Fibroblast of mammary gland (primary cell): ENCODE data around the gene PPCS.

Source experiments
- DNase-seq: peaks from one replicate; pipeline ENCODE4 v3.0.0-alpha.2; 2010; ENCODE audit warnings: low read depth
- H3K4me3 ChIP-seq: 2 replicates; pipeline ENCODE4 v1.5.1; 2011; ENCODE audit warnings: low read depth, mild to moderate bottlenecking, low read length, moderate library complexity; ENCODE audit not compliant: control insufficient read depth
- CTCF ChIP-seq: conservative IDR thresholded peaks from 2 replicates; pipeline ENCODE4 v1.5.1; 2011; ENCODE audit warnings: low read depth, low read length, inconsistent platforms; ENCODE audit not compliant: control insufficient read depth, insufficient read depth

PPCS gene

GRCh38 chr1:42456010-42456753, at the start of gene PPCS, which contains the start of gene ZMYND12:
Gene PPCS, plus strand, starts transcription at chr1:42456543. Its CDS starts 23 bp downstream, at chr1:42456566.
Gene ZMYND12, minus strand, starts transcription at chr1:42456022. Its CDS starts 25 bp downstream, at chr1:42455997.
- peak within 1 kb of the TSS; percentile 79 for H3K4me3 ChIP-seq
- no peak for TF ChIP-seq CTCF
- peak; percentile 90 for DNase-seq

- no peak overlapping the region for H3K4me3 ChIP-seq
- no peak for TF ChIP-seq CTCF
- no peak for DNase-seq
These were observed 41.5 kb upstream of the PPCS start for GRCh38 chr1:42414551-42415496.

GRCh38 chr1:42417166-42417565, 39.2 kb upstream of the PPCS start:
- TF ChIP-seq CTCF: no peak
- no peak overlapping the region for H3K4me3 ChIP-seq
- DNase-seq: no peak

- H3K4me3 ChIP-seq: no peak overlapping the region
- no peak for DNase-seq
- no peak for TF ChIP-seq CTCF
These were observed 37.8 kb upstream of the PPCS start for GRCh38 chr1:42418516-42418915.

- DNase-seq: peak; percentile 28
- no peak overlapping the region for H3K4me3 ChIP-seq
- TF ChIP-seq CTCF: no peak
These were observed 37.1 kb upstream of the PPCS start for GRCh38 chr1:42419126-42419821.

GRCh38 chr1:42420121-42420520, 36.2 kb upstream of the PPCS start:
- peak; percentile 29 for DNase-seq
- no peak overlapping the region for H3K4me3 ChIP-seq
- no peak for TF ChIP-seq CTCF
